ENCODE results near the gene PTPRM.
"Not testable (repeated sequence)": the region's sequence is repeated elsewhere in the genome, so short reads cannot be mapped to it uniquely, and the experiment has no call there.

The PTPRM gene

GRCh38 chr18:7735196-7735595 is 168.1 kb downstream of the PTPRM start:
- DNase-seq (ENCODE audit: insufficient read length, low spot score) (no peak), FAIRE-seq (no peak)
- TF ChIP-seq POLR2A (IDR thresholded peaks at IDR 0.05; ENCODE audit: low read depth, low read length) (no peak), SPI1 (IDR thresholded peaks at IDR 0.05; ENCODE audit: low read depth, low read length) (no peak), TAF1 (IDR thresholded peaks at IDR 0.05; ENCODE audit: low read depth, low read length) (no peak), POU2F2 (IDR thresholded peaks at IDR 0.05; ENCODE audit: low read depth, low read length) (no peak), PAX5 (IDR thresholded peaks at IDR 0.05; ENCODE audit: insufficient read depth, low read length, severe bottlenecking) (no peak), POLR2AphosphoS5 (IDR thresholded peaks at IDR 0.05; ENCODE audit: low read depth, low read length) (no peak)

DNA sequence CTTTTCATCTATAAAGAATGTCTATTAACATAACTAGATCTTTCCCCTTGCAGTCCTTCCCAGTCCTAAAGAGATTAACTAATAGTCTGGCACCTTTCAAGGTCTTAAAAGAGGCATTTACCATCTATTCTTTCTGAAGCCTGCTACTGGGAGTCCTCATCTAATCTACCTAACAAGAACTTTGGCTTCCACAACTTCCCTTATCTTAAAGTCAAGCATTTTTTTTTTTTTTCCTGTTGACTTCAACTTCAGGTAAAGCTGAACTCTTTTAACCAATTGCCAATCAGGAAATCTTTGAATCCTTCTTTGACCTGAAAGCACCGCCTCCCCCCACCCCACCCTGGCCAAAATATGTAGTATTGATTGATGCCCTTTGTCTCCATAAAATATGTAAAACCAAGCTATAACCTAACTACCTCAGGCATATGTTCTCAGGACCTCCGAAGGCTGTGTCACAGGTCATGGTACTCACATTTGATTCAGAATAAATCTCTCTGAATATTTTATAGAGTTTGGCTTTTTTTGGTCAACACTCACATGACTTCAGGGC is 168.6 kb downstream of the PTPRM start:
- no peak for DNase-seq (ENCODE audit: insufficient read length, low spot score)
- TF ChIP-seq POLR2A (IDR thresholded peaks at IDR 0.05; ENCODE audit: low read depth, low read length) (no peak), POLR2AphosphoS5 (IDR thresholded peaks at IDR 0.05; ENCODE audit: low read depth, low read length) (no peak), TAF1 (IDR thresholded peaks at IDR 0.05; ENCODE audit: low read depth, low read length) (no peak), POU2F2 (IDR thresholded peaks at IDR 0.05; ENCODE audit: low read depth, low read length) (no peak), SPI1 (IDR thresholded peaks at IDR 0.05; ENCODE audit: low read depth, low read length) (no peak), PAX5 (IDR thresholded peaks at IDR 0.05; ENCODE audit: insufficient read depth, low read length, severe bottlenecking) (no peak)
- no peak for FAIRE-seq

DNA sequence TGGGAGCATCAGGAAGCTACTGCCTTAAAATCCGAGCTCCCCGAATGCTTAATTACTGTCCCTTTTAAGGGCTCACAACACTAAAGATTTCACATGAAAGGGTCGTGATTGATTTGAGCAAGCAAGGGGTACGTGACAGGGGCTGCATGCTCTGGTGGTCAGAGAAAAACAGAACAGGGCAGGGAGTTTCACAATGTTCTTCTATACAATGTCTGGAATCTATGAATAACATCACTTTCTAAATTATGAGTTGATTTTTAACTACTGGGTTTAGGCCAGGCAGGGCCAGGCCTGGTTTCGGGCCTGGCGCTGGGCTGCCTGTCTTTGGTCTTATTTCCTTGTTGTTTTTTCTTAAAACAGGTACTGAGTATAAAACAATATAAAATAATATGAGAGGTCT is 169.4 kb downstream of the PTPRM start:
- not testable (repeated sequence) for FAIRE-seq; DNase-seq (ENCODE audit: insufficient read length, low spot score)

- no peak for DNase-seq (ENCODE audit: insufficient read length, low spot score)
These were observed 170.4 kb downstream of the PTPRM start for GRCh38 chr18:7737550-7737949.

DNA sequence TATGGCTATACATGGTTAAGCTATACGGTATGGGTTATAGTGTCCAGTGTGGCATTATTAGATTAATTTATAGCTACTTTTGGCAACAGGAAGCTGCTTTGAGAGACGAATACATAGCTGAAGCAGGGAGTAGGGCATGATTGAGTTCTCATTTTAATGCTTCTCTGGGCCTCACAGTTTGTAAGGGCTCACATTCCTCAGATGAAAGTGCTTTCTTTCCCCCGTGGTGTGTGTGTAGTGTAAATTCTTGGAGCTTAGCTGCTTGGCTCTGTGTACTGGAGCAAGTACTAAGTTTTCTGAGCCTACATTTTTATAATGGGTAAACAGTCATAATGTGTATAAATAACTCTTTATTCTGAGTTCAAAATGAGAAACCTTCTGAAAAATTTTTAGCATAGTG is 173.7 kb downstream of the PTPRM start:
- FAIRE-seq (no peak), DNase-seq (ENCODE audit: insufficient read length, low spot score) (no peak)
- TF ChIP-seq TAF1 (IDR thresholded peaks at IDR 0.05; ENCODE audit: low read depth, low read length) (no peak), POLR2AphosphoS5 (IDR thresholded peaks at IDR 0.05; ENCODE audit: low read depth, low read length) (no peak), SPI1 (IDR thresholded peaks at IDR 0.05; ENCODE audit: low read depth, low read length) (no peak)

More at GRCh38 chr18:7737550-7737949, 170.4 kb downstream of the PTPRM start:
- TF ChIP-seq TAF1 (IDR thresholded peaks at IDR 0.05; ENCODE audit: low read depth, low read length): no peak
- no peak for TF ChIP-seq PAX5 (IDR thresholded peaks at IDR 0.05; ENCODE audit: insufficient read depth, low read length, severe bottlenecking)
- TF ChIP-seq SPI1 (IDR thresholded peaks at IDR 0.05; ENCODE audit: low read depth, low read length): no peak
- no peak for TF ChIP-seq POLR2AphosphoS5 (IDR thresholded peaks at IDR 0.05; ENCODE audit: low read depth, low read length)
- TF ChIP-seq POLR2A (IDR thresholded peaks at IDR 0.05; ENCODE audit: low read depth, low read length): no peak
- TF ChIP-seq POU2F2 (IDR thresholded peaks at IDR 0.05; ENCODE audit: low read depth, low read length): no peak
- FAIRE-seq: no peak

DNA sequence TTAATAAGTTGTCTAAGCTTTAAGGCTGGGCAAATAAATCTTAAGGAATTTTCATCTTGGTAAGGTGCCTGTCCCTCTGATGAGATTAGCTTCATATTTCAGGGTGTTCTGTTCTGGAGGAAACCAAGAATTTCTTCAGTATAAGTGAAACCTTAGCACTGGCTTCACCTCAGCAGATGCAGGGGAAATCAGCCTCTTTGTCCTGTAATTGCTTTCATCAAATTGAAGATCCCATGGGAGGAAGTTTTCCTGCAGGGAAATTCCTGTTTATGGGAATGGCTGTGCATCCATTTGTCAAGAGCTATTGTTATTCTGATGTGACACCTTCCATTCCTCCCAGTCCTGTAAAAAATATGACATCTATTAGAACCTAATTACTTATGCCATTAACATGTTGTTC is 174.5 kb downstream of the PTPRM start:
- no peak for FAIRE-seq
- TF ChIP-seq POLR2A (IDR thresholded peaks at IDR 0.05; ENCODE audit: low read depth, low read length) (no peak), TAF1 (IDR thresholded peaks at IDR 0.05; ENCODE audit: low read depth, low read length) (no peak), PAX5 (IDR thresholded peaks at IDR 0.05; ENCODE audit: insufficient read depth, low read length, severe bottlenecking) (no peak)

GRCh38 chr18:7742224-7742623 is 175.1 kb downstream of the PTPRM start:
- no peak for FAIRE-seq
- TF ChIP-seq POLR2AphosphoS5 (IDR thresholded peaks at IDR 0.05; ENCODE audit: low read depth, low read length) (no peak), POU2F2 (IDR thresholded peaks at IDR 0.05; ENCODE audit: low read depth, low read length) (no peak), TAF1 (IDR thresholded peaks at IDR 0.05; ENCODE audit: low read depth, low read length) (no peak), PAX5 (IDR thresholded peaks at IDR 0.05; ENCODE audit: insufficient read depth, low read length, severe bottlenecking) (no peak), POLR2A (IDR thresholded peaks at IDR 0.05; ENCODE audit: low read depth, low read length) (no peak), SPI1 (IDR thresholded peaks at IDR 0.05; ENCODE audit: low read depth, low read length) (no peak)
- DNase-seq (ENCODE audit: insufficient read length, low spot score): no peak

More for the DNA sequence above, 174.5 kb downstream of the PTPRM start:
- DNase-seq (ENCODE audit: insufficient read length, low spot score): no peak

DNA sequence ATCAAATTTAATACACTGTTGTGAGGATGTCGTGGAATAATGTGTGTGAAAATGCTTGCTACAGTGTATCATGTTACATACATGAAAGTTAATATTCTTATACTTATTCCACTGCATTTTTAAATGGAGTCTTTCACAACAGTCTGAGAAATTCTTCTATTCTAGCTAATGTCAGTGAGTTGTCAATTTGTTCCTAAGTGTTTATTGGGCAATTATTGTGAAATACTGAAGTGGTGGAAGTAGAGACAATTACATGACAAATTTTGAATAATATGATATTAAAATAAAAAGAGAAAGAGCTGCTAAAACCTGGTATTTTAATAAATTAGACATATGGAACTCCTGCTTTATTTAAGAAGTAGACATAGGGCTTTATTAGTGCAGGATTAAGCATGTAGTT is 176.1 kb downstream of the PTPRM start:
- DNase-seq (ENCODE audit: insufficient read length, low spot score) (no peak), FAIRE-seq (no peak)

GRCh38 chr18:7746106-7746505 is 179.0 kb downstream of the PTPRM start:
- FAIRE-seq: no peak
- DNase-seq (ENCODE audit: insufficient read length, low spot score): no peak
- TF ChIP-seq POU2F2 (IDR thresholded peaks at IDR 0.05; ENCODE audit: low read depth, low read length): no peak

More for the DNA sequence above, 176.1 kb downstream of the PTPRM start:
- no peak for TF ChIP-seq TAF1 (IDR thresholded peaks at IDR 0.05; ENCODE audit: low read depth, low read length)
- no peak for TF ChIP-seq POU2F2 (IDR thresholded peaks at IDR 0.05; ENCODE audit: low read depth, low read length)
- TF ChIP-seq PAX5 (IDR thresholded peaks at IDR 0.05; ENCODE audit: insufficient read depth, low read length, severe bottlenecking): no peak
- TF ChIP-seq POLR2AphosphoS5 (IDR thresholded peaks at IDR 0.05; ENCODE audit: low read depth, low read length): no peak

DNA sequence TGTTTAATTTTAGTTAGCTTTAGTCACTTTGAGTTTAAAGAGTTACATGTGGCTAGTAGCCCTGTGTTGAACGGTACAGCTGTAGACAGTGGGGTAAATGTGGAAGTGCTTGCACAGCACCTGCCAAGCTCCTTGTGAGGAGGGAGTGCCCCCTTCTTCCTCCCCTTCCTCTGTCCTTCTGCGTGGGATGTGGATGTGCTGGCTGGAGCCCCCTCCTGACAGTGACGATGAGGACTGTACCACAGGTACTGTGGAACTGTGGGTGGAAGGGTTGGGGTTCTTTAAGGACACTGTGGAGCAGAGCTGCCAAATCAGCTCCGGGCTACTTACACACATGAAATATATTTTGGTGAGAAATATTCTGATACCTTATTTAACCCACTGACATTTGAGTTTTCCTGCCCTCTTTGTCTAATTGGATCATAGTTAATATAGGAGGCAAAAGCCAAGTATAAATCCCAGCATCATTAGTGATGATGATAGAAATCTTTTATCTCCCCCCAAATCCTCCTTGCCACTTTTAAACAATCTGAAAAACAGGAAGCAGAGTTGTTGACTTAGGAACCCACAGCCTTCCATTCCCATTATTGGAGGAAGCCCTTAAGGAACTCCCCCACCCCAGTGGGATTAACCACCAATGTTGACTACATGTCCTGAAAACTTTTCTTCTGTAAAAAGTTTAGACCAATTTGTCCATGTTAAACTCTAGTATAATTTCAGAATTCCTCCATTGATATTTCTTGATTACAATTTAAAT is 181.3 kb downstream of the PTPRM start:
- DNase-seq (ENCODE audit: insufficient read length, low spot score) (no peak), FAIRE-seq (no peak)
- no peak for TF ChIP-seq POU2F2 (IDR thresholded peaks at IDR 0.05; ENCODE audit: low read depth, low read length)
- no peak for TF ChIP-seq PAX5 (IDR thresholded peaks at IDR 0.05; ENCODE audit: insufficient read depth, low read length, severe bottlenecking)
- no peak for TF ChIP-seq SPI1 (IDR thresholded peaks at IDR 0.05; ENCODE audit: low read depth, low read length)
- TF ChIP-seq TAF1 (IDR thresholded peaks at IDR 0.05; ENCODE audit: low read depth, low read length): no peak
- no peak for TF ChIP-seq POLR2A (IDR thresholded peaks at IDR 0.05; ENCODE audit: low read depth, low read length)
- TF ChIP-seq POLR2AphosphoS5 (IDR thresholded peaks at IDR 0.05; ENCODE audit: low read depth, low read length): no peak

Measured in GM12891 (cell line).